BJ (cell line): Measurements from ENCODE around the gene CRTAC1. TPM values are rescaled to one million over a fixed set of nuclear protein-coding genes. Genes with fewer than 3 reads are reported as not detected.

Experiments used
- CTCF ChIA-PET: fragments of 350-600 bp; formaldehyde crosslinking; extraction: SDS; loops from one replicate; lab custom pipeline; 2021; ENCODE audit warnings: antibody characterized with exemption, inconsistent platforms; lab: Yijun Ruan, JAX
- POLR2A ChIA-PET: fragments of 300-600 bp; sonication (Branson Sonifier 250); formaldehyde crosslinking; extraction: SDS; loops from one replicate; lab custom pipeline; 2021; ENCODE audit warnings: antibody characterized with exemption; lab: Charles Lee
- DNase-seq: peaks from one replicate; pipeline ENCODE4 v3.0.0-alpha.2; 2011; ENCODE audit warnings: low read depth
- H3K27me3 ChIP-seq: 2 replicates; pipeline ENCODE4 v1.6.0; 2011; ENCODE audit warnings: low read length; ENCODE audit not compliant: control insufficient read depth, insufficient read depth
- H3K36me3 ChIP-seq: 2 replicates; pipeline ENCODE4 v1.5.1; 2011; ENCODE audit warnings: low read length; ENCODE audit not compliant: control insufficient read depth, insufficient read depth
- H3K4me3 ChIP-seq: 2 replicates; pipeline ENCODE4 v1.5.1; 2011; ENCODE audit warnings: low read depth, mild to moderate bottlenecking, control low read depth, low read length
- polyA plus RNA-seq: library from polyadenylated mRNA; depleted of rRNA; stranded (reverse); fragments of >200 nt; gene quantifications from 2 replicates; pipeline ENCODE4 v1.2.3, GENCODE V29; 2011; rRNA removed
- small RNA-seq: library from RNA; depleted of rRNA; stranded (forward); fragments of <200 nt; gene quantifications from one replicate; pipeline ENCODE3, GENCODE V24; 2012; ENCODE audit warnings: low replicate concordance, low read depth; ENCODE audit not compliant: insufficient read length
- TF ChIP-seq, protein P1 (sequence below): IDR thresholded peaks from 2 replicates; pipeline ENCODE4 v1.5.1; 2011; ENCODE audit warnings: low read depth, mild to moderate bottlenecking, control low read depth, inconsistent platforms, low read length, moderate library complexity; ENCODE audit not compliant: insufficient read depth

Gene CRTAC1
- polyA plus RNA-seq, 1 experiment: not detected

- ChIA-PET CTCF (no interaction called here), POLR2A (no interaction called here)
- H3K27me3 ChIP-seq: peaks cover 12% of the 10 kb centered on the region
- no peak for DNase-seq
- TF ChIP-seq, protein P1, sequence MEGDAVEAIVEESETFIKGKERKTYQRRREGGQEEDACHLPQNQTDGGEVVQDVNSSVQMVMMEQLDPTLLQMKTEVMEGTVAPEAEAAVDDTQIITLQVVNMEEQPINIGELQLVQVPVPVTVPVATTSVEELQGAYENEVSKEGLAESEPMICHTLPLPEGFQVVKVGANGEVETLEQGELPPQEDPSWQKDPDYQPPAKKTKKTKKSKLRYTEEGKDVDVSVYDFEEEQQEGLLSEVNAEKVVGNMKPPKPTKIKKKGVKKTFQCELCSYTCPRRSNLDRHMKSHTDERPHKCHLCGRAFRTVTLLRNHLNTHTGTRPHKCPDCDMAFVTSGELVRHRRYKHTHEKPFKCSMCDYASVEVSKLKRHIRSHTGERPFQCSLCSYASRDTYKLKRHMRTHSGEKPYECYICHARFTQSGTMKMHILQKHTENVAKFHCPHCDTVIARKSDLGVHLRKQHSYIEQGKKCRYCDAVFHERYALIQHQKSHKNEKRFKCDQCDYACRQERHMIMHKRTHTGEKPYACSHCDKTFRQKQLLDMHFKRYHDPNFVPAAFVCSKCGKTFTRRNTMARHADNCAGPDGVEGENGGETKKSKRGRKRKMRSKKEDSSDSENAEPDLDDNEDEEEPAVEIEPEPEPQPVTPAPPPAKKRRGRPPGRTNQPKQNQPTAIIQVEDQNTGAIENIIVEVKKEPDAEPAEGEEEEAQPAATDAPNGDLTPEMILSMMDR: no peak
- H3K36me3 ChIP-seq: no peaks in the 10 kb centered on the region
- no peak overlapping the region for H3K4me3 ChIP-seq
Measured at GRCh38 chr10:97818572-97818971, 211.8 kb downstream of the CRTAC1 start.

DNA sequence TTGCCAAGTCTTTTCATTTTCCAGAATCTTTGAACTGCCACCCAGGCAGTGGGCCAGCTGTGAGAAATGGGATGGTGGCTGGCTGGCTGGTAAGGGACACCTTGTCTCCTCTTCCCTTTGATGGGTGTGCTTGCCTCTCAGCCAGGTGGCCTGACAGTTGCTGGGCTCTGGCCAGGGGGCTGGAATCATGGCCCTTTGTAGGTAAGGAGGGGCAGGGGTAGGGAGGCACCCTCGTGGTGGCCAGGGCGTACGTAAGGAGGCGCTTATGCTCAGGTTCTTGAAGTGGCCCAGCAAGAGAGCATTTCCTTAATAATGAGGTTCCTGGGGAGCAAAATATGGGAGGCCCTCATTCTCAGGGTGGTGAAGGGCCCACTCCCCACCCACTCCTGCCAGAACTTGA is 213.8 kb downstream of the CRTAC1 start:
- H3K36me3 ChIP-seq: no peaks in the 10 kb centered on the region
- TF ChIP-seq, protein P1: no peak
- H3K4me3 ChIP-seq: no peak overlapping the region
- DNase-seq: no peak
- H3K27me3 ChIP-seq: peaks cover 15% of the 10 kb centered on the region
- ChIA-PET POLR2A (no interaction called here), CTCF (no interaction called here)

Small RNA genes lying within 50 kb of the gene (small RNA-seq; reads per million reads assigned to genes)
- gene AL355301.1: not detected

Other genes starting within 250 kb of the CRTAC1 start
- gene GOLGA7B, start 180.8 kb downstream of the CRTAC1 start, polyA plus RNA-seq: 0.01 TPM in 1 of 2 replicates, not detected in the other
- 5.6 and 11.6 TPM in 2 replicates for gene R3HCC1L, start 104.0 kb upstream of the CRTAC1 start, polyA plus RNA-seq
- gene LOXL4, start 237.6 kb upstream of the CRTAC1 start, polyA plus RNA-seq: 67.9 and 75.5 TPM in 2 replicates